GM12878 (cell line): ENCODE results near the gene UBASH3A. TPM values are rescaled to one million over a fixed set of nuclear protein-coding genes. Genes with fewer than 3 reads are reported as not detected.
A peak's percentile ranks its signal among the peaks of the same experiment; 100 is the strongest.

Source experiments
- ATAC-seq: fragments of 200-7000 bp; cut with Tn5 transposase; 3 replicates; pipeline ENCODE4 v1.9.1; 2020; ENCODE audit warnings: mild to moderate bottlenecking, moderate library complexity
- BruUV-seq: library from RNA; stranded (reverse); fragments of 400-500 nt; replicated peaks from 2 replicates; lab custom pipeline; 2021; lab: Mats Ljungman, UMichigan
- CTCF ChIA-PET: fragments of 300-600 bp; sonication (Branson Sonifier 250); formaldehyde crosslinking; extraction: SDS; loops from one replicate; lab custom pipeline; 2021; ENCODE audit warnings: inconsistent platforms; lab: Yijun Ruan, JAX
- POLR2A ChIA-PET: fragments of 350-600 bp; formaldehyde crosslinking; extraction: SDS; loops from one replicate; lab custom pipeline; 2021; ENCODE audit warnings: inconsistent platforms; lab: Charles Lee
- RAD21 ChIA-PET: fragments of 300-600 bp; sonication (Branson Sonifier 250); formaldehyde crosslinking; loops from one replicate; lab custom pipeline; 2023; ENCODE audit warnings: antibody characterized with exemption; ENCODE audit not compliant: unreplicated experiment; lab: Charles Lee
- SMC1A ChIA-PET: fragments of 300-600 bp; sonication (Branson Sonifier 250); formaldehyde crosslinking; loops from one replicate; lab custom pipeline; 2023; ENCODE audit not compliant: unreplicated experiment, uncharacterized antibody; lab: Charles Lee
- DNase-seq: peaks from one replicate; pipeline ENCODE4 v3.0.0-alpha.2; 2011; ENCODE audit warnings: low read depth, low spot score
- FAIRE-seq: peaks from 3 replicates; lab custom pipeline; 2011; peaks lifted over from hg19 to GRCh38; lab: Jason Lieb, UNC
- H2AFZ ChIP-seq: 2 replicates; pipeline ENCODE4 v1.6.0; 2011; ENCODE audit warnings: low read depth, low read length, control low read depth; ENCODE audit not compliant: control insufficient read depth
- H3K27ac ChIP-seq: 2 replicates; pipeline ENCODE4 v1.5.1; 2011; ENCODE audit warnings: control low read depth; ENCODE audit not compliant: control insufficient read depth, insufficient read depth
- H3K27me3 ChIP-seq, 2 experiments: replicated peaks in 1 of 2; 2 replicates each; pipeline versions ENCODE4 v1.6.0 to v1.6.1; 2011; ENCODE audit warnings: low read length in 1 of 2; ENCODE audit not compliant: control insufficient read depth in 2 of 2, insufficient read depth in 2 of 2
- H3K36me3 ChIP-seq, 2 experiments: 2 replicates each; pipeline ENCODE4 v1.5.1; 2011; ENCODE audit warnings: low read length in 1 of 2; ENCODE audit not compliant: control insufficient read depth in 2 of 2, insufficient read depth in 2 of 2
- H3K4me1 ChIP-seq: 2 replicates; pipeline ENCODE4 v1.6.1; 2011; ENCODE audit warnings: mild to moderate bottlenecking, low read length, moderate library complexity, mixed read lengths; ENCODE audit not compliant: control insufficient read depth, insufficient read depth
- H3K4me2 ChIP-seq: 2 replicates; pipeline ENCODE4 v1.6.0; 2011; ENCODE audit warnings: control low read depth; ENCODE audit not compliant: control insufficient read depth, insufficient read depth
- H3K4me3 ChIP-seq: fragments of 200-600 bp; sonication (generic); 2 replicates; pipeline ENCODE4 v1.5.1; 2016
- H3K79me2 ChIP-seq: 2 replicates; pipeline ENCODE4 v1.6.0; 2011; ENCODE audit warnings: low read length; ENCODE audit not compliant: control insufficient read depth, insufficient read depth
- H3K9ac ChIP-seq: 2 replicates; pipeline ENCODE4 v1.8.0; 2011; ENCODE audit warnings: low read length, control low read depth, mixed read lengths; ENCODE audit not compliant: control insufficient read depth, insufficient read depth
- H3K9me3 ChIP-seq: replicated peaks from 3 replicates; pipeline ENCODE4 v1.5.1; 2011; ENCODE audit warnings: mild to moderate bottlenecking, low read length; ENCODE audit not compliant: control insufficient read depth, insufficient read depth
- H4K20me1 ChIP-seq: 2 replicates; pipeline ENCODE4 v1.6.0; 2011; ENCODE audit not compliant: control insufficient read depth, insufficient read depth
- CREM ChIP-seq: IDR thresholded peaks from 2 replicates; pipeline ENCODE4 v1.6.1; 2014; ENCODE audit warnings: antibody characterized with exemption, low read depth
- LARP7 ChIP-seq: fragments of 450-650 bp; IDR thresholded peaks from 2 replicates; pipeline ENCODE4 v1.6.1; 2017; ENCODE audit warnings: mild to moderate bottlenecking
- PKNOX1 ChIP-seq: fragments of 450-650 bp; IDR thresholded peaks from 2 replicates; pipeline ENCODE4 v1.6.1; 2016; ENCODE audit warnings: mild to moderate bottlenecking
- PRDM15 ChIP-seq: fragments of 450-650 bp; formaldehyde crosslinking; IDR thresholded peaks from 2 replicates; pipeline ENCODE4 v1.4.0; 2020; ENCODE audit warnings: mild to moderate bottlenecking, moderate library complexity
- SMAD5 ChIP-seq: IDR thresholded peaks from 2 replicates; pipeline ENCODE4 v1.6.1; 2016; ENCODE audit warnings: antibody characterized with exemption, low read depth
- ZNF592 ChIP-seq: fragments of 450-650 bp; IDR thresholded peaks from 2 replicates; pipeline ENCODE4 v1.6.1; 2017; ENCODE audit warnings: mild to moderate bottlenecking, moderate library complexity
- WGBS: methylation state at CpG from one replicate; pipeline ENCODE4 v1.1.6; 2016; ENCODE audit warnings: low lambda C conversion rate; ENCODE audit not compliant: insufficient replicate concordance, insufficient coverage; ENCODE audit errors: missing lambda C conversion rate; 5-methylcytosine and 5-hydroxymethylcytosine counted together
- in situ Hi-C: fragments of 300-500 bp; cut with MboI; formaldehyde crosslinking; loops from 9 replicates; pipeline ENCODE4 v1.14.3; 2018; ENCODE audit warnings: mixed read lengths
- intact Hi-C: fragments of 100-400 bp; cut with micrococcal nuclease; formaldehyde crosslinking; loops from one replicate; pipeline ENCODE4 v1.14.2; 2022; ENCODE audit not compliant: unreplicated experiment
- polyA plus RNA-seq, 11 experiments: library from polyadenylated mRNA; depleted of rRNA in 4 of 11; unstranded in 6 of 11; stranded (reverse) in 5 of 11; fragments of >200 nt; fragmentation: Nextera tagmentation in 4 of 11; fragmentation: Illumina TruSeq in 1 of 11; extraction: Ambion mirVana in 4 of 11; extraction: Trizol in 1 of 11; gene quantifications; 1 replicate in 1 of 11; 2 replicates in 10 of 11; pipeline versions ENCODE4 v1.2.1 to v1.2.3, GENCODE V29; 2011 to 2016; ENCODE audit warnings: inconsistent platforms in 2 of 11, missing spikeins in 2 of 11, low read depth in 1 of 11
- total RNA-seq, 4 experiments: library from RNA; depleted of rRNA in 3 of 4; stranded (reverse); fragments of >200 nt in 3 of 4; fragmentation: Illumina TruSeq in 1 of 4; extraction: Trizol in 1 of 4; gene quantifications; 2 replicates each; pipeline versions ENCODE4 v1.2.1 to v1.2.3, GENCODE V29; 2013 to 2021

The UBASH3A gene
- total and polyA plus RNA-seq, 10 of the 15 experiments (the other 5 are each of a cell fraction or from before 2014, with no cell fraction given) = 0.04 to 0.39 (median 0.23) TPM; not detected in 1

GRCh38 chr21:42356650-42357049 lies 47.1 kb upstream of the UBASH3A start (continued):
- TF ChIP-seq PRDM15 (CRISPR knock-in tag) = no peak
- no peak for TF ChIP-seq SMAD5

DNA sequence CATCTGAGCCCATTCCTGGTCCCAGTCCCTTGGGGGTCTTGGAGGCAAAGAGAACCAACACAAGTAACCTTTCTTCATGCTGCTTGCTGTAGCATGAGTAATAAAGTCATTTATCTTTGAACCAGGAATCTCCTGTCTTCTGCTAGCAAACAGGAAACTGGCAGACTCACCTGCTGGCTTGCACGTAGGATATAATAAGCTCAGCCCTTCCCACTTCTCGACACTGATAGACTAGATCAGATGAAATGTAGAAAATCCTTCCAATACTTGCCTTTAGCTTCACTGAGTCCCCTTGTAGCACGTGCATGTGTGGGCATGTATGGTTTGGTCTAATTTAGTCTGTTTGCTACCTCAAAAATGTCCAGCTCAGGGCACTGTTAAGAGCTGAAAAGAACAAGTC lies 46.4 kb upstream of the UBASH3A start:
- Histone ChIP-seq H3K4me3 (no peak overlapping the region), H4K20me1 (no peaks in the 10 kb centered on the region), H3K4me2 (no peak overlapping the region), H3K9me3 (peaks cover 18% of the 10 kb centered on the region), H3K9ac (no peak overlapping the region), H3K36me3 (no peaks in the 10 kb centered on the region), H2AFZ (no peak overlapping the region), H3K27me3 (no peaks in the 10 kb centered on the region; a peak in 2 of 4 replicates), H3K27ac (no peak overlapping the region), H3K4me1 (peaks cover 4% of the 10 kb centered on the region; the same call in 1 of the 2 replicates), H3K79me2 (no peaks in the 10 kb centered on the region)
- no TSS peak for BruUV-seq
- SMC1A ChIA-PET = interaction anchor here (0.8 kb wide), 1 partner anchor 10 kb away, joined by 4 read pairs; the partner anchor contains the start of gene TFF1
- DNase-seq = no peak
- intact Hi-C loops = no loop called here
- POLR2A ChIA-PET = interaction anchor here (1.0 kb wide), 1 partner anchor 35 kb away, joined by 3 read pairs; no protein-coding TSS in a partner anchor
- RAD21 ChIA-PET = no interaction called here
- in situ Hi-C loops = no loop called here
- 28% methylated on average over 3 of the region's 3 CpGs for WGBS
- CTCF ChIA-PET = interaction anchor here (1.7 kb wide), 1 partner anchor 47 kb away, joined by 7 read pairs; no protein-coding TSS in a partner anchor
- ATAC-seq = no peak
- peak; percentile 31 for FAIRE-seq
- TF ChIP-seq ZNF592 = no peak
- TF ChIP-seq LARP7 = no peak
- TF ChIP-seq PKNOX1 = no peak
- no peak for TF ChIP-seq PRDM15 (CRISPR knock-in tag)
- no peak for TF ChIP-seq CREM
